GM12865 (cell line): ENCODE results near the gene THAP8.

Experiments used
- DNase-seq: peaks from one replicate; pipeline ENCODE4 v3.0.0; 2010; ENCODE audit warnings: low read depth
- H3K4me3 ChIP-seq: 2 replicates; pipeline ENCODE4 v1.5.1; 2011; ENCODE audit warnings: mild to moderate bottlenecking, low read depth, low read length, control low read depth
- CTCF ChIP-seq: IDR thresholded peaks from 2 replicates; pipeline ENCODE4 v1.5.1; 2011; ENCODE audit warnings: low read length, control low read depth, low read depth, inconsistent platforms; ENCODE audit not compliant: insufficient read depth; ENCODE audit errors: missing control alignments

THAP8 gene

GRCh38 chr19:35993923-35994598 lies 60.0 kb downstream of the THAP8 start:
- TF ChIP-seq CTCF = peak; percentile 2
- H3K4me3 ChIP-seq = peak overlapping the region; percentile 86
- DNase-seq = peak; percentile 37

GRCh38 chr19:35992907-35993765 lies 60.9 kb downstream of the THAP8 start:
- no peak overlapping the region for H3K4me3 ChIP-seq
- TF ChIP-seq CTCF = no peak
- peak; percentile 36 for DNase-seq

GRCh38 chr19:35991731-35992450 lies 62.2 kb downstream of the THAP8 start:
- no peak for TF ChIP-seq CTCF
- H3K4me3 ChIP-seq = no peak overlapping the region
- no peak for DNase-seq

- no peak for DNase-seq
- no peak for TF ChIP-seq CTCF
- no peak overlapping the region for H3K4me3 ChIP-seq
Observed at GRCh38 chr19:35990771-35991730, 63.0 kb downstream of the THAP8 start.

GRCh38 chr19:35990156-35990555 lies 63.9 kb downstream of the THAP8 start:
- H3K4me3 ChIP-seq = no peak overlapping the region
- no peak for TF ChIP-seq CTCF
- DNase-seq = no peak

- no peak for DNase-seq
- no peak for TF ChIP-seq CTCF
- H3K4me3 ChIP-seq = no peak overlapping the region
Observed at GRCh38 chr19:35988824-35989223, 65.3 kb downstream of the THAP8 start.
